HepG2 (cell line): ENCODE measurements around the gene SLC22A5. TPM values are rescaled to one million over a fixed set of nuclear protein-coding genes. Genes with fewer than 3 reads are reported as not detected.
A peak's percentile ranks its signal among the peaks of the same experiment; 100 is the strongest.

Experiments used
- ARID4A ChIP-seq: sonication (generic); formaldehyde crosslinking; IDR thresholded peaks from 2 replicates; pipeline ENCODE4 v1.5.0; 2020; ENCODE audit warnings: mild to moderate bottlenecking, missing genetic modification reagents, borderline replicate concordance
- ARNT2 ChIP-seq: sonication (generic); formaldehyde crosslinking; IDR thresholded peaks from 2 replicates; pipeline ENCODE4 v1.8.0; 2022; ENCODE audit warnings: mild to moderate bottlenecking, low read depth, missing genetic modification reagents, moderate library complexity
- BORCS8-MEF2B ChIP-seq: sonication (generic); formaldehyde crosslinking; IDR thresholded peaks from 2 replicates; pipeline ENCODE4 v1.8.0; 2022; ENCODE audit warnings: mild to moderate bottlenecking, missing genetic modification reagents
- CERS6 ChIP-seq: sonication (generic); formaldehyde crosslinking; IDR thresholded peaks from 2 replicates; pipeline ENCODE4 v1.5.0; 2020; ENCODE audit warnings: missing genetic modification reagents
- KDM1A ChIP-seq: IDR thresholded peaks from 2 replicates; pipeline ENCODE4 v1.6.1; 2016; ENCODE audit warnings: missing compliant biosample characterization
- MIER2 ChIP-seq: IDR thresholded peaks from 2 replicates; pipeline ENCODE4 v1.6.1; 2016; ENCODE audit warnings: missing biosample characterization, missing genetic modification reagents
- MXD4 ChIP-seq: IDR thresholded peaks from 2 replicates; pipeline ENCODE4 v1.6.1; 2016; ENCODE audit warnings: mild to moderate bottlenecking, missing biosample characterization, missing genetic modification reagents
- PCBP1 ChIP-seq: fragments of 200-400 bp; formaldehyde crosslinking; IDR thresholded peaks from 2 replicates; pipeline ENCODE4 v1.6.1; 2017; ENCODE audit warnings: mild to moderate bottlenecking, low read depth, low read length, borderline replicate concordance
- PHF21A ChIP-seq: sonication (generic); formaldehyde crosslinking; IDR thresholded peaks from 2 replicates; pipeline ENCODE4 v1.5.0; 2020; ENCODE audit warnings: mild to moderate bottlenecking, missing genetic modification reagents
- SKI ChIP-seq: fragments of 450-650 bp; IDR thresholded peaks from one replicate; pipeline ENCODE4 v1.6.1; 2018; ENCODE audit warnings: mild to moderate bottlenecking; ENCODE audit not compliant: partially characterized antibody
- TGIF2 ChIP-seq: IDR thresholded peaks from 2 replicates; pipeline ENCODE4 v1.6.1; 2016; ENCODE audit warnings: control low read depth, missing compliant biosample characterization
- ZBTB25 ChIP-seq: IDR thresholded peaks from 2 replicates; pipeline ENCODE4 v1.6.1; 2018; ENCODE audit warnings: missing genetic modification reagents
- ZFP36L1 ChIP-seq: sonication (generic); formaldehyde crosslinking; IDR thresholded peaks from 2 replicates; pipeline ENCODE4 v1.8.0; 2022; ENCODE audit warnings: mild to moderate bottlenecking, missing genetic modification reagents, moderate library complexity
- ZNF205 ChIP-seq: IDR thresholded peaks from 2 replicates; pipeline ENCODE4 v1.6.1; 2018; ENCODE audit warnings: missing biosample characterization, missing genetic modification reagents
- ZNF264 ChIP-seq: sonication (generic); formaldehyde crosslinking; IDR thresholded peaks from 2 replicates; pipeline ENCODE4 v1.4.0; 2020; ENCODE audit warnings: missing genetic modification reagents
- ZNF441 ChIP-seq: sonication (generic); formaldehyde crosslinking; IDR thresholded peaks from 2 replicates; pipeline ENCODE4 v1.7.0; 2021; ENCODE audit warnings: missing genetic modification reagents, borderline replicate concordance
- ZNF547 ChIP-seq: sonication (generic); formaldehyde crosslinking; IDR thresholded peaks from 2 replicates; pipeline ENCODE4 v1.5.1; 2020; ENCODE audit warnings: mild to moderate bottlenecking, missing genetic modification reagents
- ZNF549 ChIP-seq: sonication (generic); formaldehyde crosslinking; IDR thresholded peaks from 2 replicates; pipeline ENCODE4 v1.5.0; 2020; ENCODE audit warnings: missing genetic modification reagents
- ZNF674 ChIP-seq: sonication (generic); formaldehyde crosslinking; IDR thresholded peaks from 2 replicates; pipeline ENCODE4 v1.5.0; 2020; ENCODE audit warnings: low read depth, mild to moderate bottlenecking, missing genetic modification reagents
- ZNF704 ChIP-seq: sonication (generic); formaldehyde crosslinking; IDR thresholded peaks from 2 replicates; pipeline ENCODE4 v1.8.1; 2023; ENCODE audit warnings: mild to moderate bottlenecking, inconsistent platforms, moderate library complexity, missing genetic modification reagents, borderline replicate concordance
- ZNF709 ChIP-seq: sonication (generic); formaldehyde crosslinking; IDR thresholded peaks from 2 replicates; pipeline ENCODE4 v1.5.0; 2020; ENCODE audit warnings: mild to moderate bottlenecking, missing genetic modification reagents
- ZNF766 ChIP-seq: sonication (generic); formaldehyde crosslinking; IDR thresholded peaks from 2 replicates; pipeline ENCODE4 v1.5.0; 2020; ENCODE audit warnings: missing genetic modification reagents, borderline replicate concordance
- ZNF788 ChIP-seq: sonication (generic); formaldehyde crosslinking; IDR thresholded peaks from 2 replicates; pipeline ENCODE4 v1.5.0; 2020; ENCODE audit warnings: mild to moderate bottlenecking, missing genetic modification reagents, borderline replicate concordance
- polyA plus RNA-seq, 8 experiments: library from polyadenylated mRNA; depleted of rRNA in 3 of 8; stranded (reverse) in 7 of 8; unstranded in 1 of 8; fragments of >200 nt; fragmentation: Illumina TruSeq in 4 of 8; extraction: Trizol in 4 of 8; gene quantifications; 2 replicates each; pipeline versions ENCODE4 v1.2.1 to v1.2.3, GENCODE V29; 2011 to 2016; ENCODE audit warnings: low read depth in 4 of 8, missing spikeins in 1 of 8, mixed read lengths in 1 of 8; ENCODE audit not compliant: insufficient read depth in 1 of 8
- total RNA-seq, 5 experiments: library from RNA; depleted of rRNA; stranded (reverse); fragments of >200 nt; fragmentation: Illumina TruSeq; extraction: Trizol; gene quantifications; 2 replicates each; pipeline ENCODE4 v1.2.3, GENCODE V29; 2016; ENCODE audit warnings: low read depth in 1 of 5

SLC22A5 gene
- total and polyA plus RNA-seq, 2 of the 13 experiments (the other 11 are each of a cell fraction or from before 2014, with no cell fraction given), result 7.1 to 15.1 TPM

- TF ChIP-seq ZNF547 (CRISPR knock-in tag) (no peak), ZNF766 (CRISPR knock-in tag) (no peak; the same call in 1 of the 2 replicates), ZNF704 (CRISPR knock-in tag) (peak; percentile 79; the same call in 1 of the 2 replicates), CERS6 (CRISPR knock-in tag) (no peak), ZNF788 (CRISPR knock-in tag) (peak; percentile 56; the same call in 1 of the 2 replicates), ZNF441 (CRISPR knock-in tag) (peak; percentile 90; the same call in 1 of the 2 replicates), BORCS8-MEF2B (CRISPR knock-in tag) (peak; percentile 79; the same call in 1 of the 2 replicates), ZNF205 (no peak; the same call in 1 of the 2 replicates), ARNT2 (CRISPR knock-in tag) (peak; percentile 89), MIER2 (CRISPR knock-in tag) (no peak), ZNF549 (CRISPR knock-in tag) (0 out of 2 replicates have a peak, but pooled peaks have one; percentile 63), ARID4A (peak; percentile 76), ZNF709 (CRISPR knock-in tag) (peak; percentile 84), ZNF264 (no peak), ZBTB25 (CRISPR knock-in tag) (no peak), PHF21A (CRISPR knock-in tag) (peak; percentile 79), ZFP36L1 (CRISPR knock-in tag) (peak; percentile 72; the same call in 1 of the 2 replicates), PCBP1 (no peak), ZNF674 (peak; percentile 75; the same call in 1 of the 2 replicates), SKI (no peak), MXD4 (peak; percentile 64), TGIF2 (CRISPR knock-in tag) (no peak), KDM1A (CRISPR knock-in tag) (no peak)
These were observed at the start of gene SLC22A5 (continued) for GRCh38 chr5:132369474-132370180.
